Upper lobe of left lung (tissue), 4 donors: ENCODE data around the gene RAB27B.

Experiments used
- CTCF ChIP-seq, 6 experiments: fragments of 450-650 bp in 4 of 6; fragments of 200-600 bp in 2 of 6; sonication (generic) in 2 of 6; IDR thresholded peaks; one replicate each; pipeline ENCODE4 v1.5.1; 2016 to 2019; ENCODE audit warnings: antibody characterized with exemption in 6 of 6
- POLR2A ChIP-seq, 4 donors: fragments of 450-650 bp; IDR thresholded peaks; one replicate each; pipeline ENCODE4 v1.5.1; 2016 to 2017; ENCODE audit warnings: antibody characterized with exemption in 4 of 4, mild to moderate bottlenecking in 2 of 4

- no peak for TF ChIP-seq CTCF (IDR thresholded peaks at IDR 0.05)
- no peak for TF ChIP-seq POLR2A (IDR thresholded peaks at IDR 0.05)
These were observed 13.2 kb upstream of the RAB27B start for GRCh38 chr18:54815086-54815485.
